Endothelial cell of umbilical vein (primary cell): ENCODE results near the gene NTNG1. TPM values are rescaled to one million over a fixed set of nuclear protein-coding genes. Genes with fewer than 3 reads are reported as not detected.

Experiments
- BruUV-seq: library from RNA; stranded (reverse); fragments of 400-500 nt; replicated peaks from 2 replicates; lab custom pipeline; 2021; lab: Mats Ljungman, UMichigan
- CTCF ChIA-PET: fragments of 300-600, 350-600 bp; sonication (Branson Sonifier 250); formaldehyde crosslinking; loops from one replicate; lab custom pipeline; 2021; ENCODE audit warnings: antibody characterized with exemption, inconsistent platforms; lab: Charles Lee
- POLR2A ChIA-PET: fragments of 300-600, 350-600 bp; sonication (Branson Sonifier 250); formaldehyde crosslinking; loops from one replicate; lab custom pipeline; 2021; ENCODE audit warnings: antibody characterized with exemption, inconsistent platforms; lab: Charles Lee
- DNase-seq: peaks from one replicate; pipeline ENCODE4 v3.0.0-alpha.2; 2011; ENCODE audit warnings: low read depth, low spot score
- FAIRE-seq: peaks from 2 replicates; lab custom pipeline; 2011; peaks lifted over from hg19 to GRCh38; lab: Jason Lieb, UNC
- H2AFZ ChIP-seq: 2 replicates; pipeline ENCODE4 v1.6.0; 2012; ENCODE audit warnings: low read depth, low read length, control low read depth, inconsistent platforms
- H3K27ac ChIP-seq: 2 replicates; pipeline ENCODE4 v1.5.1; 2011; ENCODE audit warnings: low read depth, mild to moderate bottlenecking, control low read depth, low read length, moderate library complexity; ENCODE audit not compliant: insufficient read depth
- H3K27me3 ChIP-seq, 2 experiments: 2 replicates each; pipeline versions ENCODE4 v1.6.0 to v1.6.1; 2011; ENCODE audit warnings: low read length in 2 of 2, mixed read lengths in 1 of 2; ENCODE audit not compliant: control insufficient read depth in 2 of 2, insufficient read depth in 2 of 2
- H3K36me3 ChIP-seq, 2 experiments: 2 replicates in 1 of 2; 3 replicates in 1 of 2; pipeline ENCODE4 v1.5.1; 2011; ENCODE audit warnings: low read length in 2 of 2, mild to moderate bottlenecking in 1 of 2, moderate library complexity in 1 of 2; ENCODE audit not compliant: control insufficient read depth in 2 of 2, insufficient read depth in 2 of 2; ENCODE audit errors: extremely low read depth in 1 of 2
- H3K4me1 ChIP-seq: 3 replicates; pipeline ENCODE4 v1.5.1; 2011; ENCODE audit warnings: mild to moderate bottlenecking, low read length; ENCODE audit not compliant: control insufficient read depth, insufficient read depth; ENCODE audit errors: extremely low read depth
- H3K4me2 ChIP-seq: 2 replicates; pipeline ENCODE4 v1.6.1; 2011; ENCODE audit warnings: low read length, control low read depth, mixed read lengths; ENCODE audit not compliant: insufficient read depth
- H3K4me3 ChIP-seq, 3 experiments: fragments of 200-600 bp in 1 of 3; sonication (generic), shearing (Covaris generic) in 1 of 3; replicated peaks in 1 of 3; 2 replicates each; pipeline ENCODE4 v1.5.1; 2011 to 2016; ENCODE audit warnings: control low read depth in 3 of 3, low read length in 3 of 3, mild to moderate bottlenecking in 2 of 3, inconsistent platforms in 1 of 3, low read depth in 1 of 3, moderate library complexity in 1 of 3; ENCODE audit not compliant: insufficient read depth in 1 of 3
- H3K79me2 ChIP-seq: 2 replicates; pipeline ENCODE4 v1.6.0; 2012; ENCODE audit warnings: low read length, inconsistent platforms; ENCODE audit not compliant: control insufficient read depth, insufficient read depth
- H3K9ac ChIP-seq: replicated peaks from 2 replicates; pipeline ENCODE3; 2011; ENCODE audit warnings: low read length, control low read depth; ENCODE audit not compliant: insufficient read depth; ENCODE audit errors: extremely low read depth
- H3K9me1 ChIP-seq: replicated peaks from 3 replicates; pipeline ENCODE4 v1.6.0; 2011; ENCODE audit warnings: mild to moderate bottlenecking, low read length; ENCODE audit not compliant: control insufficient read depth, insufficient read depth; ENCODE audit errors: extremely low read depth
- H3K9me3 ChIP-seq: replicated peaks from 2 replicates; pipeline ENCODE4 v1.5.1; 2012; ENCODE audit warnings: low read length, inconsistent platforms; ENCODE audit not compliant: control insufficient read depth, insufficient read depth
- H4K20me1 ChIP-seq: replicated peaks from 2 replicates; pipeline ENCODE3; 2011; ENCODE audit warnings: mild to moderate bottlenecking, low read length; ENCODE audit not compliant: control insufficient read depth, insufficient read depth; ENCODE audit errors: extremely low read depth
- EZH2 ChIP-seq: IDR thresholded peaks from 2 replicates; pipeline ENCODE4 v1.6.1; 2012; ENCODE audit warnings: borderline replicate concordance, low read depth, mild to moderate bottlenecking, moderate library complexity, low read length, inconsistent platforms; ENCODE audit not compliant: severe bottlenecking
- FOS ChIP-seq: IDR thresholded peaks from 2 replicates; pipeline ENCODE4 v1.6.1; 2011; ENCODE audit warnings: mild to moderate bottlenecking, low read length, moderate library complexity, borderline replicate concordance; ENCODE audit not compliant: insufficient read depth
- GATA2 ChIP-seq: IDR thresholded peaks from 2 replicates; pipeline ENCODE4 v1.7.0; 2011; ENCODE audit warnings: low read depth, mild to moderate bottlenecking, moderate library complexity, mixed read lengths, low read length; ENCODE audit not compliant: insufficient read length, insufficient read depth
- JUN ChIP-seq: IDR thresholded peaks from 2 replicates; pipeline ENCODE4 v1.6.1; 2011; ENCODE audit warnings: borderline replicate concordance, low read depth; ENCODE audit not compliant: insufficient read length, insufficient read depth
- MAX ChIP-seq: IDR thresholded peaks from 2 replicates; pipeline ENCODE4 v1.6.1; 2011; ENCODE audit not compliant: insufficient read depth, insufficient read length
- MYC ChIP-seq: IDR thresholded peaks from one replicate; pipeline ENCODE4 v1.6.1; 2011; ENCODE audit warnings: mild to moderate bottlenecking, low read depth, low read length
- POLR2A ChIP-seq: IDR thresholded peaks from 2 replicates; pipeline ENCODE4 v1.6.1; 2012; ENCODE audit warnings: low read depth, mild to moderate bottlenecking, control low read depth, low read length
- POLR2AphosphoS5 ChIP-seq: IDR thresholded peaks from 2 replicates; pipeline ENCODE4 v1.6.1; 2012; ENCODE audit warnings: low read depth, mild to moderate bottlenecking, control low read depth, low read length, moderate library complexity; ENCODE audit not compliant: insufficient read depth
- dilution Hi-C: fragments of 300-500 bp; cut with MboI; formaldehyde crosslinking; loops from one replicate; pipeline ENCODE4 v1.15.0; 2019; ENCODE audit warnings: low sequenced_read_pairs; ENCODE audit not compliant: extremely low pct_ligation_motif_present
- intact Hi-C: fragments of 100-400 bp; cut with micrococcal nuclease; formaldehyde crosslinking; loops from one replicate; pipeline ENCODE4 v1.10.0; 2022
- polyA plus RNA-seq, 4 experiments: library from polyadenylated mRNA; depleted of rRNA in 3 of 4; stranded (reverse) in 3 of 4; unstranded in 1 of 4; fragments of >200 nt; gene quantifications; 2 replicates each; pipeline versions ENCODE4 v1.2.1 to v1.2.3, GENCODE V29; 2011 to 2012; ENCODE audit warnings: missing spikeins in 1 of 4
- total RNA-seq: library from RNA; stranded (reverse); gene quantifications from 2 replicates; pipeline ENCODE4 v1.2.3, GENCODE V29; 2021
- TF ChIP-seq, protein P1 (sequence below), 2 donors: IDR thresholded peaks; 1 replicate in 1 of 2; 2 replicates in 1 of 2; pipeline ENCODE4 v1.5.1; 2011; ENCODE audit warnings: low read length in 2 of 2, mild to moderate bottlenecking in 2 of 2, moderate library complexity in 2 of 2, control low read depth in 1 of 2, inconsistent platforms in 1 of 2, low read depth in 1 of 2; ENCODE audit not compliant: insufficient read depth in 1 of 2; ENCODE audit errors: extremely low read depth in 1 of 2

The NTNG1 gene
- total and polyA plus RNA-seq, 2 donors (not counting 3 experiments of a cell fraction or from before 2014, with no cell fraction given): not detected

DNA sequence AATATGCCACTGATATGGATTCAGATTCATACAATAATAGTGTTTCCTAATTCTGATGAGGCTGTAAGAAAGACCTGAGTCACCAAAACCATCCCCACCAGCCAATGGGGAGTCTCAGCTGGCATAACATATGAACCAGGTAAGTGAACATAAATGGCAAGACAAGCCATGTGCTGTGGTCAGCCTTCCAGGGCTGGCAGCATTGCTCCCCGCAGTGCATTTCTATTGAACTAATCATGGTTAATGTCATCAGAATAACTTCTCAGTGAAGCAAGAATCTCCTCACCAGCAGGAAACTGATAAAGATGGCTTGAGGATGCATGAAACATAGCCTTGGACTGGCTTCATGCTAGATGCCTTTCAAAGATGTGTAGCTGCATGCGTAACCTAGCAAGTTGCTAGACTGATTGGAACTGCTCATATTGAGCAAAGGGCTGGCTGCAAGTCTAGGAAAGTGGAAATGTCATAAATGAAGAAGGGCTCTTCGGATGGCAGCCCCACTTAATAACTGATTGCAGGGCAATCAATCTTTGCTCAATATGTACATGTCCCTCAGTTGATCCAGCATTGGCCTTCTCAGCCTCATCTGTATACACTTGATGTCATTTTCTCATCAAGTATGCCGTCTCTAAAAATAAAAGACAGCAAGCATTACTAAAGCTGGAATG, 88.0 kb downstream of the NTNG1 start:
- Histone ChIP-seq H3K4me3 (no peak overlapping the region), H3K79me2 (no peaks in the 10 kb centered on the region), H3K27me3 (no peaks in the 10 kb centered on the region), H3K9me1 (no peaks in the 10 kb centered on the region), H4K20me1 (no peaks in the 10 kb centered on the region), H2AFZ (no peak overlapping the region), H3K27ac (no peak overlapping the region), H3K4me2 (no peak overlapping the region), H3K9ac (no peak overlapping the region), H3K36me3 (no peaks in the 10 kb centered on the region), H3K4me1 (no peaks in the 10 kb centered on the region), H3K9me3 (no peaks in the 10 kb centered on the region)
- DNase-seq: no peak
- CTCF ChIA-PET: no interaction called here
- intact Hi-C loops: no loop called here
- FAIRE-seq: no peak
- no peak for TF ChIP-seq POLR2A
- TF ChIP-seq FOS: no peak
- no peak for TF ChIP-seq EZH2
- no peak for TF ChIP-seq JUN
- no peak for TF ChIP-seq MAX
- no peak for TF ChIP-seq MYC
- TF ChIP-seq, protein P1, sequence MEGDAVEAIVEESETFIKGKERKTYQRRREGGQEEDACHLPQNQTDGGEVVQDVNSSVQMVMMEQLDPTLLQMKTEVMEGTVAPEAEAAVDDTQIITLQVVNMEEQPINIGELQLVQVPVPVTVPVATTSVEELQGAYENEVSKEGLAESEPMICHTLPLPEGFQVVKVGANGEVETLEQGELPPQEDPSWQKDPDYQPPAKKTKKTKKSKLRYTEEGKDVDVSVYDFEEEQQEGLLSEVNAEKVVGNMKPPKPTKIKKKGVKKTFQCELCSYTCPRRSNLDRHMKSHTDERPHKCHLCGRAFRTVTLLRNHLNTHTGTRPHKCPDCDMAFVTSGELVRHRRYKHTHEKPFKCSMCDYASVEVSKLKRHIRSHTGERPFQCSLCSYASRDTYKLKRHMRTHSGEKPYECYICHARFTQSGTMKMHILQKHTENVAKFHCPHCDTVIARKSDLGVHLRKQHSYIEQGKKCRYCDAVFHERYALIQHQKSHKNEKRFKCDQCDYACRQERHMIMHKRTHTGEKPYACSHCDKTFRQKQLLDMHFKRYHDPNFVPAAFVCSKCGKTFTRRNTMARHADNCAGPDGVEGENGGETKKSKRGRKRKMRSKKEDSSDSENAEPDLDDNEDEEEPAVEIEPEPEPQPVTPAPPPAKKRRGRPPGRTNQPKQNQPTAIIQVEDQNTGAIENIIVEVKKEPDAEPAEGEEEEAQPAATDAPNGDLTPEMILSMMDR (IDR thresholded peaks at IDR 0.05; ENCODE audit: extremely low read depth in 1 of 2, insufficient read depth in 1 of 2, low read depth in 1 of 2, low read length in 2 of 2): no peak
- no peak for TF ChIP-seq GATA2
- TF ChIP-seq POLR2AphosphoS5: no peak
- no TSS peak for BruUV-seq
- dilution Hi-C loops: no loop called here
- POLR2A ChIA-PET: no interaction called here
